ENCODE measurements around the gene ABCB11.
"Not testable (repeated sequence)": the region's sequence is repeated elsewhere in the genome, so short reads cannot be mapped to it uniquely, and the experiment has no call there.

ABCB11 gene

GRCh38 chr2:168874368-168875054 is 156.6 kb downstream of the ABCB11 start:
- no peaks in the 10 kb centered on the region for H3K27me3 ChIP-seq (ENCODE audit: control insufficient read depth in 1 of 2, insufficient read depth in 2 of 2, low read length in 2 of 2)
- H3K4me1 ChIP-seq (ENCODE audit: control insufficient read depth in 1 of 2, insufficient read depth in 2 of 2, low read length in 2 of 2), result peaks cover 6 to 14% of the 10 kb centered on the region in 2 donors
- no peak overlapping the region for H3K9ac ChIP-seq (ENCODE audit: low read depth in 1 of 2, low read length in 2 of 2)
- no peak overlapping the region for H3K4me3 ChIP-seq (ENCODE audit: low read depth in 1 of 2, low read length in 2 of 2)
- H3K27ac ChIP-seq (ENCODE audit: low read depth, low read length), result no peak overlapping the region
- H3K9me3 ChIP-seq (ENCODE audit: control insufficient read depth in 1 of 2, low read length in 2 of 2), result no peaks in the 10 kb centered on the region
- no peaks in the 10 kb centered on the region for H3K36me3 ChIP-seq (ENCODE audit: control insufficient read depth in 1 of 2, insufficient read depth in 2 of 2, low read length in 2 of 2)

GRCh38 chr2:168870824-168871223 is 160.3 kb downstream of the ABCB11 start:
- not testable (repeated sequence) for H3K9me3 ChIP-seq (ENCODE audit: control insufficient read depth in 1 of 2, low read length in 2 of 2); H3K36me3 ChIP-seq (ENCODE audit: control insufficient read depth in 1 of 2, insufficient read depth in 2 of 2, low read length in 2 of 2); H3K4me3 ChIP-seq (ENCODE audit: low read depth in 1 of 2, low read length in 2 of 2); H3K27me3 ChIP-seq (ENCODE audit: control insufficient read depth in 1 of 2, insufficient read depth in 2 of 2, low read length in 2 of 2); H3K27ac ChIP-seq (ENCODE audit: low read depth, low read length); H3K9ac ChIP-seq (ENCODE audit: low read depth in 1 of 2, low read length in 2 of 2)
- H3K4me1 ChIP-seq (ENCODE audit: control insufficient read depth in 1 of 2, insufficient read depth in 2 of 2, low read length in 2 of 2), result peaks cover 0 to 12% of the 10 kb centered on the region in 2 donors

All from duodenal mucosa (tissue), 2 donors.